PFSK-1 (cell line): ENCODE results near the gene C10orf71.

Experiments
- FOXP2 ChIP-seq: optimal IDR thresholded peaks from 2 replicates; pipeline ENCODE3; 2011; ENCODE audit warnings: borderline replicate concordance, control low read depth, inconsistent platforms; ENCODE audit not compliant: insufficient read depth; ENCODE audit errors: extremely low read length, extremely low read depth
- POLR2AphosphoS5 ChIP-seq: IDR thresholded peaks from 2 replicates; pipeline ENCODE4 v1.6.1; 2012; ENCODE audit warnings: low read depth, mild to moderate bottlenecking, control low read depth, low read length, moderate library complexity
- SIN3A ChIP-seq: IDR thresholded peaks from 2 replicates; pipeline ENCODE4 v1.6.1; 2012; ENCODE audit warnings: mild to moderate bottlenecking, low read length, moderate library complexity, borderline replicate concordance; ENCODE audit not compliant: insufficient read depth
- TAF1 ChIP-seq: IDR thresholded peaks from 2 replicates; pipeline ENCODE4 v1.6.1; 2012; ENCODE audit warnings: low read length, control low read depth, borderline replicate concordance; ENCODE audit not compliant: insufficient read depth
- TF ChIP-seq, protein P1 (sequence below), 2 experiments: IDR thresholded peaks; 2 replicates each; pipeline versions ENCODE4 v1.6.1 to v1.8.0; 2011 to 2012; ENCODE audit warnings: low read depth in 2 of 2, low read length in 2 of 2, control low read depth in 1 of 2, inconsistent platforms in 1 of 2, mild to moderate bottlenecking in 1 of 2, moderate library complexity in 1 of 2; ENCODE audit not compliant: insufficient read depth in 1 of 2

- no peak for TF ChIP-seq POLR2AphosphoS5
- TF ChIP-seq, protein P1, sequence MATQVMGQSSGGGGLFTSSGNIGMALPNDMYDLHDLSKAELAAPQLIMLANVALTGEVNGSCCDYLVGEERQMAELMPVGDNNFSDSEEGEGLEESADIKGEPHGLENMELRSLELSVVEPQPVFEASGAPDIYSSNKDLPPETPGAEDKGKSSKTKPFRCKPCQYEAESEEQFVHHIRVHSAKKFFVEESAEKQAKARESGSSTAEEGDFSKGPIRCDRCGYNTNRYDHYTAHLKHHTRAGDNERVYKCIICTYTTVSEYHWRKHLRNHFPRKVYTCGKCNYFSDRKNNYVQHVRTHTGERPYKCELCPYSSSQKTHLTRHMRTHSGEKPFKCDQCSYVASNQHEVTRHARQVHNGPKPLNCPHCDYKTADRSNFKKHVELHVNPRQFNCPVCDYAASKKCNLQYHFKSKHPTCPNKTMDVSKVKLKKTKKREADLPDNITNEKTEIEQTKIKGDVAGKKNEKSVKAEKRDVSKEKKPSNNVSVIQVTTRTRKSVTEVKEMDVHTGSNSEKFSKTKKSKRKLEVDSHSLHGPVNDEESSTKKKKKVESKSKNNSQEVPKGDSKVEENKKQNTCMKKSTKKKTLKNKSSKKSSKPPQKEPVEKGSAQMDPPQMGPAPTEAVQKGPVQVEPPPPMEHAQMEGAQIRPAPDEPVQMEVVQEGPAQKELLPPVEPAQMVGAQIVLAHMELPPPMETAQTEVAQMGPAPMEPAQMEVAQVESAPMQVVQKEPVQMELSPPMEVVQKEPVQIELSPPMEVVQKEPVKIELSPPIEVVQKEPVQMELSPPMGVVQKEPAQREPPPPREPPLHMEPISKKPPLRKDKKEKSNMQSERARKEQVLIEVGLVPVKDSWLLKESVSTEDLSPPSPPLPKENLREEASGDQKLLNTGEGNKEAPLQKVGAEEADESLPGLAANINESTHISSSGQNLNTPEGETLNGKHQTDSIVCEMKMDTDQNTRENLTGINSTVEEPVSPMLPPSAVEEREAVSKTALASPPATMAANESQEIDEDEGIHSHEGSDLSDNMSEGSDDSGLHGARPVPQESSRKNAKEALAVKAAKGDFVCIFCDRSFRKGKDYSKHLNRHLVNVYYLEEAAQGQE (IDR thresholded peaks at IDR 0.05; ENCODE audit: insufficient read depth in 1 of 2, low read depth in 2 of 2, low read length in 2 of 2) = no peak
- no peak for TF ChIP-seq TAF1
- no peak for TF ChIP-seq SIN3A
- no peak for TF ChIP-seq FOXP2
Observed at GRCh38 chr10:49360271-49361177, 61.6 kb downstream of the C10orf71 start.
